ACC112 (cell line): ENCODE results near the gene SLC35E1.

Experiments
- H2AFZ ChIP-seq: fragments of 200-600 bp; sonication (generic); one replicate; pipeline ENCODE4 v1.6.0; 2017; ENCODE audit warnings: antibody characterized with exemption, low read length; ENCODE audit not compliant: unreplicated experiment
- H3K27ac ChIP-seq: fragments of 200-600 bp; sonication (generic); 2 replicates; pipeline ENCODE4 v1.5.1; 2014; ENCODE audit warnings: low read depth, mild to moderate bottlenecking, antibody characterized with exemption, low read length, moderate library complexity
- H3K27me3 ChIP-seq: fragments of 200-600 bp; sonication (generic); 2 replicates; pipeline ENCODE4 v1.6.1; 2014; ENCODE audit warnings: mild to moderate bottlenecking, antibody characterized with exemption, low read length, moderate library complexity, mixed read lengths; ENCODE audit not compliant: insufficient read depth
- H3K36me3 ChIP-seq: fragments of 200-600 bp; sonication (generic); 2 replicates; pipeline ENCODE4 v1.6.1; 2016; ENCODE audit warnings: mild to moderate bottlenecking, antibody characterized with exemption, low read length, moderate library complexity, mixed read lengths; ENCODE audit not compliant: insufficient read depth
- H3K4me1 ChIP-seq: fragments of 200-600 bp; sonication (generic); one replicate; pipeline ENCODE4 v1.6.1; 2016; ENCODE audit warnings: low read length, mixed read lengths; ENCODE audit not compliant: insufficient read depth, unreplicated experiment, control insufficient read depth
- H3K4me3 ChIP-seq: fragments of 200-600 bp; sonication (generic); 2 replicates; pipeline ENCODE4 v1.5.1; 2014; ENCODE audit warnings: mild to moderate bottlenecking, low read depth, low read length
- H3K79me2 ChIP-seq: fragments of 200-600 bp; sonication (generic); one replicate; pipeline ENCODE4 v1.6.0; 2016; ENCODE audit warnings: low read length; ENCODE audit not compliant: control insufficient read depth, unreplicated experiment, insufficient read depth

SLC35E1 gene

GRCh38 chr19:16587833-16588823, 15.9 kb upstream of the SLC35E1 start:
- Histone ChIP-seq H3K79me2 (peaks cover 84% of the 10 kb centered on the region), H3K4me1 (peaks cover 52% of the 10 kb centered on the region), H3K27ac (no peak overlapping the region), H3K36me3 (no peaks in the 10 kb centered on the region), H2AFZ (no peak overlapping the region), H3K4me3 (no peak overlapping the region), H3K27me3 (no peaks in the 10 kb centered on the region)

GRCh38 chr19:16586991-16587832, 15.0 kb upstream of the SLC35E1 start:
- peaks cover 84% of the 10 kb centered on the region for H3K79me2 ChIP-seq
- no peak overlapping the region for H3K4me3 ChIP-seq
- H3K36me3 ChIP-seq, result no peaks in the 10 kb centered on the region
- peaks cover 55% of the 10 kb centered on the region for H3K4me1 ChIP-seq
- no peak overlapping the region for H2AFZ ChIP-seq
- no peak overlapping the region for H3K27ac ChIP-seq
- no peaks in the 10 kb centered on the region for H3K27me3 ChIP-seq

GRCh38 chr19:16586477-16586871, 14.3 kb upstream of the SLC35E1 start:
- peaks cover 62% of the 10 kb centered on the region for H3K4me1 ChIP-seq
- H3K27ac ChIP-seq, result peak overlapping the region; percentile 38; the same call in 1 of the 2 replicates
- peaks cover 84% of the 10 kb centered on the region for H3K79me2 ChIP-seq
- no peak overlapping the region for H3K4me3 ChIP-seq
- no peak overlapping the region for H2AFZ ChIP-seq
- H3K27me3 ChIP-seq, result no peaks in the 10 kb centered on the region
- H3K36me3 ChIP-seq, result no peaks in the 10 kb centered on the region

- no peaks in the 10 kb centered on the region for H3K27me3 ChIP-seq
- peaks cover 67% of the 10 kb centered on the region for H3K4me1 ChIP-seq
- H3K4me3 ChIP-seq, result no peak overlapping the region
- no peak overlapping the region for H2AFZ ChIP-seq
- H3K79me2 ChIP-seq, result peaks cover 85% of the 10 kb centered on the region
- no peaks in the 10 kb centered on the region for H3K36me3 ChIP-seq
- peak overlapping the region; percentile 75; the same call in 1 of the 2 replicates for H3K27ac ChIP-seq
Measured at GRCh38 chr19:16585808-16586476, 13.7 kb upstream of the SLC35E1 start.

- no peak overlapping the region for H3K4me3 ChIP-seq
- H3K79me2 ChIP-seq, result peaks cover 89% of the 10 kb centered on the region
- H3K4me1 ChIP-seq, result peaks cover 67% of the 10 kb centered on the region
- no peaks in the 10 kb centered on the region for H3K27me3 ChIP-seq
- no peak overlapping the region for H2AFZ ChIP-seq
- H3K36me3 ChIP-seq, result no peaks in the 10 kb centered on the region
- peak overlapping the region; percentile 75 for H3K27ac ChIP-seq
Measured at GRCh38 chr19:16585094-16585801, 13.0 kb upstream of the SLC35E1 start.

GRCh38 chr19:16584248-16585093, 12.3 kb upstream of the SLC35E1 start:
- Histone ChIP-seq H3K79me2 (peaks cover 88% of the 10 kb centered on the region), H3K4me3 (peak overlapping the region; percentile 62), H3K27me3 (no peaks in the 10 kb centered on the region), H3K36me3 (no peaks in the 10 kb centered on the region), H3K4me1 (peaks cover 67% of the 10 kb centered on the region), H3K27ac (peak overlapping the region; percentile 75), H2AFZ (no peak overlapping the region)

- no peaks in the 10 kb centered on the region for H3K27me3 ChIP-seq
- H3K36me3 ChIP-seq, result no peaks in the 10 kb centered on the region
- no peak overlapping the region for H3K4me3 ChIP-seq
- peaks cover 54% of the 10 kb centered on the region for H3K4me1 ChIP-seq
- peak overlapping the region; percentile 32; the same call in 1 of the 2 replicates for H3K27ac ChIP-seq
- no peak overlapping the region for H2AFZ ChIP-seq
- peaks cover 86% of the 10 kb centered on the region for H3K79me2 ChIP-seq
Measured at GRCh38 chr19:16582486-16583261, 10.5 kb upstream of the SLC35E1 start.

GRCh38 chr19:16581971-16582343, 9.7 kb upstream of the SLC35E1 start:
- H3K27ac ChIP-seq, result peak overlapping the region; percentile 64
- H3K4me1 ChIP-seq, result peaks cover 48% of the 10 kb centered on the region
- peaks cover 84% of the 10 kb centered on the region for H3K79me2 ChIP-seq
- no peaks in the 10 kb centered on the region for H3K27me3 ChIP-seq
- no peak overlapping the region for H3K4me3 ChIP-seq
- no peak overlapping the region for H2AFZ ChIP-seq
- H3K36me3 ChIP-seq, result no peaks in the 10 kb centered on the region
